ELF-1 (cell line): ENCODE results near the gene SPEN.

Experiments
- DNase-seq: peaks from one replicate; pipeline ENCODE4 v3.0.0-alpha.2; 2016; ENCODE audit warnings: low read depth, low spot score

Gene SPEN

DNA sequence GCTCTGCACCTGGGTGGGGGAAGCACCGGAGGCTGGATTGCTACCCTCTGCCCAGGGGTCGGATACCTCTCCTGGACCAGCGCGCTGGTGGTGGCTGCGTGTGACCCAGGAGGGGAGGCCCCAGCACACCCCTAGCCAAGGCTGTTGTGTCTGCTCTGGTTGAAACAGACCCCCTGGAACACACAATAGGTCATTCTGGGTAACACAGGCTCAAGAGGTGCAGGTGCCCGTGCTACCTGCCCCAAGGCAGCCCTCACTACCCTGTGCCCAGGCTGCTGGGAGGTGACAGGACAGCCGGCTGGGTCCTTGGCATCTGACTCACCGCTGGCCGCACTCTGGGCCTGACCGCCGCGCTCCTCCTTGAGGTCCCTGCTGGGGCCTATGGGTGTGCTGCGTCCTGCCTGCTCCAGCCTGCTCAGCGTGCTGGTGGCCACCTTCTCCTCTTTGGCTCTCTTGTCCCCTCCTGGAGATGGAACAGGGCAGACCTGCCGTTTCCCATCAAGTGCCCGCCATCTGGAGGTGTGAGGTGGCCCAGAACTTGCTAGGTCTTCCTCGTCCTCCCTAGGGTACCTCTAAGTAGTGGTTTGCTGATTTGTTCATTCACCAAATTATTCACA lies 98.4 kb downstream of the SPEN start:
- no peak for DNase-seq

DNA sequence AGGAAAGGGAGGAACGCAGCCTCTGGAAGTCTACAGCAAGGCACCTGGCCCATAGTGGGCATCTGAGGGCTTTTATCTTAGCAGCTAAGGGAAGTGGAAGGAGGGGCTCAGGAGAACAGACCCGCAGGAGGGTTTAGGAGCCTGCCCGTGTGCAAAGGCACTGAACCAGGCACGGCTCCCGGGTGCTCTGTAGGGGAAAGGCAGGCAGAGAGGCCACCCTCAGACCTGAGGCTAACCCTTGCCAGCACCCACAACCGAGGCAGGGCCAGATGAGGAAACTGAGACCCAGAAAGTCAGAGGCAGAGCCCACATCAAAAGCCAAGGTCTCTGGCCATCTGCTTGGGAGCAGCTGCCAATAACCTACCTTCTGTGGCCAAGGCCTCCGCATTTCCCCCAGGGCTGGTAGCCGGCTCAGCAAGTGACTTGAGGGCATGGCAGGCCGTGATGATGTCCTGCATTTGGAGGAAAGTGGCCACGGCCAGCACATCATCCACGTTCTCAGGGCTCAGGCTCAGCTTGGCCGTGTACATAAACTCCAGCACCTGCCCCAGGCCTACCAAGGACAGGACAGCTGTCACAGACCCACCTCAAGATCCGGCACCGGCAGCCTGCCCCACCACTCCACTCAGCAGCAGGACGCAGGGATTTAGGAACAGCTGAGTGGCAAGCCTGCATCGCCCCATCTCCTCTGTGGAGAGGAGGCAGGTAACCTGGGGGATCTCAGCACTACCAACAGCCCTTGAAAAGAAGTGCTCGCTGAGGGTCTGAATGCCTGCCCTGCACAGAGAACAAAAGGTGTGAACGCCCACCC lies 99.3 kb downstream of the SPEN start:
- no peak for DNase-seq

DNA sequence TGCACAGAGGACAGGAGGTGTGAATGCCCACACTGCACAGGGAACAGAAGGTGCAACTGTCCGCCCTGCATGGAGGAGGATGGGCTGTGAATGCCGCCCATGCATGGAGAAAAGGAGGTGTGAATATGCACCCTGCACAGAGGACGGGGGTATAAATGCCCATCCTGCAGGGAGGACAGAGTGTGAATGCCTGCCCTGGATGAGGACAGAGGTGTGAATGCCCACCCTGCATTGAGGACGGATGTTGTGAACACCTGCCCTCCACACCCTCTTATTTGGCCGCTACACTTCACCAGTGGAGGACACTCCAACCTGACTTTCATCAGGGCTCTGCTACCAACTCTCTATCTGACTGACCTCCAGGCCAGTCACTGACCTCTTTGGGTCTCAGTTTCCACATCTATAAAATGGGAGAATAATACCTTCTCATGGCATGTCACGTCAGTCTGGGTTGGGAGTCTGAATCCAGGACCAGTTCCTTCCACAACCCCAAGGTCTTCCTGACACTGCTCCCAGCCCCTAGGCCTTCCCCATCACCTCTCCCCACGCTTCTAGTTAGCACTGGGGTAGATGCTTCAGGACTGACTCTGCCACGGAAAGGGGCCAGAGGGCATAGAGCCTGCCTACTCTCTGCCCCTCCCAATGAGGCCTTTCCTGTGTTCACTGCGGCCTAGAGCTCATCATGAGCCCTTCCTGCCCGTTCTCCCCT lies 100.0 kb downstream of the SPEN start:
- DNase-seq: no peak

DNA sequence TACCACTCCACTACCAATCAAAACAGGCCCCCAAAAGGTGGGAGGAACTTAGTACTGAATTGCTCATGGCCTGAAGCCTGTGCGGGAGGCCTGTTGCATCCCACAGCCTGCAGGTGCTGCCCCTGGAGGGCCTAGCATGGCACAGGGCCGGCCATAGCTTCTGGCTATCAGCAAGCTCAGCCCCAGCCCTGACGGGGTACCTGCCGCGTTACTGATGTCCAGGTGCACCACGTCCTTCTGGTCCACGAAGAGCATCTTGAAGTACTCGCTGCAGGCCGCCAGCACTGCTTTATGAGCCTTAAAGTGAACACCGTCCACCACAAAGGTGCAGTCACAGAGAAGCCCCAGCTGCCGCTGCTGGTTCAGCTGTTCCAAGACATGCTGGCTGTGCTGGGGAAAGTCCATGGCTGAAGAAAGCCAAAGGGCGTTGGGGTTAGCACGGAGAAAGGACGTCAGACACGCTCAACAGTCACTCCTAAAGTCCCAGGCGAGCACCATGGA lies 100.6 kb downstream of the SPEN start:
- DNase-seq: no peak

DNA sequence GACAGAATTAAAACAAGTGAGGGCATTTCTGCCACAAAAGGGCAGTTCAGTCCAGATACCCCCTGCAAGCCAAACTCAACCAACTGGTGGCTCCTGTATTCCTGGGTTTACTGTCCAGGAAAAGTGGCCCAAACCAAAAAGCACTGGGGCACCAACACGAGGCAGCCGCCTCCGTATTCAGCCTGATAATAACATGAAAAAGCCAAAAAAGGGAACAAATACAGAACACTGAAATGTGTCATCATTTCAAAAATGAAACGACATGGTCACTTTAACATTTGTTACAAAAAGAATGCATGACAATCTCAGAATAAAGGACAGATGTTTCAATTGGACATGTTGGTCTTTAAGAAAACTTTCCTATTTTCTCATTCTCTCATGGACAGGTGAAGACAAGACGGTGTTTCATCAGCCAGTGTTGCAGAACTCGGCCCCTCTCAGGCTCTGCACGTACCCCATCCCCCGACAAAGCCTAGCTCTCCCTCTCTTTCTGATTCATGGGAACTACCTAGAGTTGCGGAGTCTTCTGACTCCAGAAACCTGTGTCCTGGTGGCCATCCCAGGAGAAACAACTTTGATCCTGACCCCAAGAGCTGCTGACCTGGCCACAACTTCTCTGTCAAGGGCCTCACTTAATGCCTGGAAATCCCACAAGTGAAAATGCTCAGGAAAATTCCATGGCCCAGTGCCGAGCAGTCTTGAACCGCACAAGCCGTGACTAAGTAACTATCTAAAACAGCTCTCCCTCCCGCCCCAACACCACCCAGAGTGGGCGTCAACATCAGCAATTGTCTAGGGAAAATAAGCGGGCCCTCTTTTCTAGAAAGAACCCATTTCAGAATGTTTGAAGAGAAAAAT lies 101.3 kb downstream of the SPEN start:
- DNase-seq: no peak

DNA sequence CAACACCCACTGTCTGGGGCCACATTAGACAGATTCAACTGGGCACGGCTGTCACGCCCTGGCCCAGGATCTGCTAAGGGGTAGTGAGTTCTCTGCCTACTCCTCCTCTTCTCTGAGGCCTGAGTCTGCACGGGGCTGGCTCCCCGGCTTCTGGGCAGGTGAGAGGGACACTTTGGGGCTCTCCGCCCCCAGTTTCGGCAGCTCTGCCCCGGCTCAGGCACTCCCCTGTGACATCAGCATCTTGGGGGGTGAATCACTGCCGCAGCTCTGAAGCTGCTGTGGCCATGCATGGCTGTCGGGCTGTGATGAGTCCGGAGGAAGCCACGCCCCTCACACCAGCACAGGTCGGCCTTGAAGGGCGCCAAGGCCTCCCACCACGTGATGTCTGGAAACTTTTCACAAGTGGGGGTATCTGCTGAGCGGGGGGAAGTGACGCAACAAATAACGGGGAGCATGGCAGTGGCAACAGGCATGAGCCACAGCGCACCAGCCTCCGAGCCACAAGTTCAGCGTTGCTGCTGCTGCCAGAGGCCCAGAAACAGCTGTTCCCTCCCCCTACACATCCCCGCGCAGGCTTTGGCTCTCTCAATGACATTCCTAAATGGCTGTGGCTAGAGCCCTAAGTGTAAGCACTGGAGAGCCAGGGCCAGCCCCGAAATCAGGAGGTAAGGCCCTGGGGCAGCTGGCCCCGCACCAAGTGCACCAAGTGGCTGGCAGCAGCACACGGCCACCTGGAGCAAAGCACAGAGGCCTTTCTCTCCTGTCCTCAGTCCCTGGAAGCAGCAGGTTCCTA lies 102.1 kb downstream of the SPEN start:
- peak; percentile 88 for DNase-seq

DNA sequence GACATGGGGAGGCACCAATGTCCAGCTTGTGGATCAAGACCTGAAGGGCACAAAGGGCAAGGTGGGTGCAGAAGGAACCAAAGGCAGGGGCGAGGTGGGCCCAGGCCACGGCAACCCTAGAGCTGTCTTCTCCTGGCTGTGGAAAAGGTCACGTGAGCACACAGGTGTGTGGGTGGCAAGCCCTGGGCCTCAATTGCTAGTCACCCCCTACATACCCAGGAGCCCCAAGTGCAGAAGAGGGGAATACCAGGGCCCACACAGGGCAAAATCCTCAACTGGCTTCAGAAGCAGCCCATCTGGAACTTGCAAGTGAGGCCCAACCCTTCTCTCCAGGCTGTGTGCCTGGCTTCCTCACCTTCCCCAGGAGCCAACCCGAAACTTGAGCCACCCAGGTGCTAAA lies 102.8 kb downstream of the SPEN start:
- DNase-seq: no peak

DNA sequence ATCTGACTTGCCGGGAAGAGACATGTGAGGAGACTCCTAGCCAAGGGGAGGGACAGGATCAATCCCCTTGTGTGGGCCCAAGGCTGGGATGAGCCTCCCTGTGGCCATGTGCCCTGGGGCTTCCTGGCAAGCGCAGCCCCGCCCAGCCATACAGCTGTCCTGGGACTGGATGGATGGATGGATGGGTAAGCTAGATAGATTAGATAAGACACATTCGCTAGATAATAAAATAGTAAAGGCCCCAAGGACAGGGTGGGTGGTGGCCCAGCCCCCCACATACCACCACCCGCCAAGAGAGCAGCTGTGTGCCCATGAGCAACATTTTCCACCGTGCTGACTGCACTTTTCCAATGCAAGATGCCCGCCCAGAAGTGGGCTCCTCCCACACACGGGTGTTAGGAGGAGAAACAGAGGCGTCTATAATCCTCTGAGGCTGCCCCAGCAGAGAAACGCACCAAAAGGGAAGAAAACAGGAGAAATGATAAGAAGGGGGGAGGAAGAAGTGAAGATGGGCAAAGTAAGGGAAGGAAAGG lies 103.3 kb downstream of the SPEN start:
- peak; percentile 75 for DNase-seq

DNA sequence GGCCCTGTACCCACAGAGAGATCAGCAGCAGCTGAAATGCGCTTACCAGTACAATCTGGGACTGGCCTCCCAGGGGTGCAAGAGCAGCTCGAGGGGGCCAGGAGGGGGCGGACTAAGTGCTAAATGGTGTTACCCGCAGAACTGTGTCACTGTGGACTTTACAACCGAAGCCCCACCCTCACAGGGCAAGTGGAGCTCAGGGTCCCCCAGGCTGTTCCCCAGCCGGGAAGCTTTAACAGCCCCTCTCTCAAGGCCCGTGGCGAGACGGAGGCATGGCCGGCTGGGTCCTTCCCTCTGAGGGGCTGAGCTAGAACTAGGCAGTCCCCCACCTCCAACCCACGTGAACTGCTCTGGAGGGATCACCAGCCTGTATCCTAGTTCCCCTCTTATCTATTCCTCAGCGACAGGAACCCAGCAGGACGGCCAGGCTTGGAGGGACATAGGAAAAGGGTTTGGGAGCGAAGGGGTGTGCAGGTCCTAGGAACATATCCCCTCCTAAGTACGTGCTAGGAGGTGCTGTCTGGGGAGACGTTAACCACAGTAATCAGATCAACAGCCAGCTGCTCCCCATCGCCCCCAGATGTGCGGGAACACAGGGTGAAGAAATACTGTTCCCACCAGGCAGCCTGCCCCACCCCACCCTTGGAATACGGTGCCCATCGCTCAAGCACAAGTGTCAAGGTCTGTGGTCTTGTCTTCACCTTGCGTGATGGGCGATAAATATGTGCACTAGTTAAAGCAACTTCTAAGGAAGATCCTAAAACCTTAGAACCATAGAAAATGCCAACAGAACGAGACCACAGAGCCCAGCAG lies 104.0 kb downstream of the SPEN start:
- no peak for DNase-seq

DNA sequence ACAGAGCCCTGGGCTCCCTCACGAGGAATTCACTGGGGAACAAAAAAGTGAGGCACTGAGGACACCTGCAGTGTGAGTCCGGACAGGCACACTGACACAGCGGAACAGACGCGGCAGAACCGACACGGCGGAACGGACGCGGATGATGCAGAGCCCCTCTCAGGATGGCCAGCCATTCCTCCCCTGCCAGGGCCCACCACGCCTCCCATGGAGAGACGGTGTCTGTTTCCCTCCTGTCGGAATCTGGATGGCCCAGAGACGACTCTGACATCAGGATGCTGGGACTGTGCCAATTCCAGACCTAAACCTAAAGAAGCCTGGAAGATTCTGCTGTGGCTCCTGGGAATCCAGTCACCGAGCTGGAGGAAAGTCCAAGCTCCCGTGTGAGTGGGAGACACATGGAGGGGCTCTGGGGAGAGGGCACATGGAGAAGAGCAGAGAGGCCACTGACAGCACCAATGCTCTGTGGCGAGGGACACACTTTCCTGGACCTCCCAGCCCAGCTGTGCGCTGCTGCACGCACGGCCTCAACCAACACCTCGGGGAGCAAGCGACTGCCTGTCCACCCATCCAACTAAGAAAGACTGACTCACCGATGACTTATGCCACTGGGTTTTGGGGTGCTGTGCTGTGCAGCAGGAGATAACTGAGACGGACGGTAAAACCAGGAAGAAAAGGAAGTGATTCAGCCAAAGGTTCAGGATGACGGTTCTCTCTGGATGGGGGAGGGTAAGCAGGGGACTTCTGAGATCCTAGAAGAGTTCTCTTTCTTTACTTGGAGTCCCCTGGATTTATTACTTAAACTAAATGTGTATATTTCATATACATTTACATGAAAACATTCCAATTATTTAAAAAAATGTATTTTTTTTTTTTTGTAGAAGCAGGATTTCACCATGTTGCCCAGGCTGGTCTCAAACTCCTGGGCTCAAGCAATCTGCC lies 105.1 kb downstream of the SPEN start:
- DNase-seq: peak; percentile 46

DNA sequence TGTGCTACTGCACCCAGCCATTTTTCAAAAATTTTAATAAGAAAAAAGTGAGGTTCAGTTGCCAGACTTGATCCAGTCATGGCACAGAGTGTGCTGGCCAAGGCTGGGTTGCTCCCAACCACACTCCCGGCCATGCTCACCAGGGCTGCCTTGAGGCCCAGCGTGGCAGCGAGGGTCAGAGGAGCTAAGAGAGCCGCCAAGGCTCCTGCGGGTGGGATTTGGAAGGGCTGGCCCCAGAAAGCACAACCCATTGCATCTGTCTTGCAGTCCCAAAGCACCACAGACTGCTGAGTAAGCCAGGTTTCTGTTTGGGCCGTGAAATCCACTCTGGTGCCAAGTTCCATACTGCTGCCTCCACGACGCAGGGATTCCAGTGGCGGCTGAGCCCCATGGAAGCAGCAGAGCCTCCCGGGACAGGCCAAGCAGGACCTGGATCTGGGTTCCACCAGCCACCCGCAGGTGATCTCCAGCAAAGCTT lies 105.8 kb downstream of the SPEN start:
- DNase-seq: no peak

DNA sequence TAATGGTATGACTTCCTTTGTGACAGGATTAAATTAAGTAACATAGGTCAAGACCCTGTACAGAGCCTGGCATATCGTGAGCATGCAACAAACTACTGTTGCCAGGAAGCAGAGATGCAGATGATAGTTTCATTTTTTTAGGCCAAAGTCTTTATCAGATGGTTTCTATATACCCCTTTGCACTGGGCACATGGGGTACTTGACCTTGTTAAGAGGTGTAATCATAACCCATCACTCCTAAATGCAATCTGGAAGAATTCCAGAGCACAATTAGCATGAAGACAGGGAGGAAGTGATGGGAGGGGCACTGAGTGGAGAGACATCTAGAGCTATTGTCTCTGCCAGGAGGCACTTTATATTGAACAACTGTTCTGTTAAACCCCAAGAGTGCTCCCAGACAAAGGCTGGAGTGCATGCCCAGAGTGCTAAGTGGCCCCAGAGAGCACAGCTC lies 106.3 kb downstream of the SPEN start:
- DNase-seq: no peak

DNA sequence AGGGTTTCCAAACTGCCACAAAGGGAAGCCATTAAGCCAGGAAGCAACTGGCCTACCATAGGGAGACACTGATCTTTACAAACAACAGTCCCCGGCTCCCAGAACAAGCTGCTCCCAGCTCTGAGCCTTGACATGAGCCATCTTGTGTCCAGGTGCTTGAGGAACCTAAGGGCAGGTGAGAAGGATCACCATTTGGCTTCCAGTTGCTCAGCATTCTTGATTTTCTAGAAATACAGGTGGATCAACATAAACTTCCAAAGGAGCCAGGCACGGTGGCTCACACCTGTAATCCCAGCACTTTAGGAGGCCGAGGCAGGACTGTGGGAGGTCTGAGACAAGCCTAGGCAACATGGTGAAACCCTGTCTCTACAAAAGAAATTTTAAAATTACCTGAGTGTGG lies 106.8 kb downstream of the SPEN start:
- no peak for DNase-seq

DNA sequence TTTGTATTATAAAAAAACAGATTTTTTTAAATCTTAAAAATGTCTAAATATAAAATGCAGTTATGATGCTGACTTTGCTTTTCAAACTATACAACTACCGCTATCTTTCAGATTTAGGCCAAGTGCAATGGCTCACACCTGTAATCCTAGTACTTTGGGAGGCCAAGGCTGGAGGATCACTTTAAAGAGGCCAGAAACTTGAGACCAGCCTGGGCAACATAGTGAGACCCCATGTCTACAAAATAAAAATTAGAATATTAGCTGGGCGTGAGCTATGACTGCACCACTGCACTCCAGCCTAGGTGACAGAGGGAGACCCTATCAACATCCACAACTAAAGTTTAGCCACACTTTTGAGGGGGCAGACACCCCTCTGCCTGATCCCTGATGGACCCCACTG lies 108.0 kb downstream of the SPEN start:
- no peak for DNase-seq

DNA sequence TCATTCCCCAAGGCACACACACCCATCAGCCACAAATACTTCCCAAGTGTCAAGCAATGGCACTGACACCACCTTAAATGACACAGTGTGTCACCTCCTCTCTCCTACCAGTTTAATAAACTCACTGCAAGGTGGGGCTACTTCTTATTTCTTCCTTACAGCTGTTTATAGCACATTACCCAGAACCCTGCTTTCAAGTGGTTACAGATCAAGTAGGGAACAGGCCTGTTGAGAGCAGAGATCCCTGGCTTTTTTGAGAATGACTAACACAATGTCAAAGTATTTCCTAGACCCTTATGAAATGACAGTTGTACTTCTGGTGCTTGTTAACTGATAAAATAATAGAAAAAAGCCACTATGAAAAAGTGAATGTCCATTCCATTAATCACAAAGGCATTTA lies 108.6 kb downstream of the SPEN start:
- no peak for DNase-seq

DNA sequence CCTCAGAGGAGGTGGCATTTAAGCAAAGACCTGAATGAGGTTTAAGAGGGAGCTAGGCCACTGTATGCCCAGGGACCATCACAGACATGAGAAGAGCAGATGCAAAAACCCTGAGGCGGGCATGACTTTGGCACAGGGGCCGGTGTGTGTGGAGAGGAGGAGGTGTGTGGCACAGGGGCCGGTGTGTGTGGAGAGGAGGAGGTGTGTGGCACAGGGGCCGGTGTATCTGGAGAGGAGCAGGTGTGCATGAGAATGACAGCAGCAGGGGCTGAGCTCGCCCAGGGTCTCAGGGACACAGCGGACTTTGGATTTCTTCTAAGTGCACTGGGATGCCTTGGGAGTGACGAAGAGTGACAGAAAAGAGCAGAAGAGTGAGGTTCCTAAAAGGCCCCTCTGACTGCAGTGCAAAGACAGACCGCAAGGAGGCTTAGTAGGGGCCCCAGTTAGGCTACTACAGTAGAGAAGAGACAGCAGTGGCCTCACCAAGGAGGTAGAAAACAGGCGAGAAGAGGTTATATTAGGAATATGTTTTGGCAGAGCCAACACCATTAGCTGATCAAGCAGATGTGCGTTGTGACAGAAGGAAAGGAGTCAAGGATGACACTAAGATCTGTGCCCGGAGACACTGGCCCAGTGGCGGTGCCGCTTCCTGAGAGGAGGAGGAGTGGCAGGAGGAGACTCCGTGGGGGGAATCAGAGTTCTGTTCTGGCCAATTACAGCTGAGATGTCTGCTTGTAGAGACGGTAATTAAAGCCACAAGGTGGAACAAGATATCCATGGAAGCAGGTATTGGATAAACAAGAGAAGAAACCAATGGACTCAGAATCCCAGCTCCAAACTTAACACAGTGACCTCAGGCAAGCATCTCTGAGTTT lies 110.0 kb downstream of the SPEN start:
- peak; percentile 80 for DNase-seq

DNA sequence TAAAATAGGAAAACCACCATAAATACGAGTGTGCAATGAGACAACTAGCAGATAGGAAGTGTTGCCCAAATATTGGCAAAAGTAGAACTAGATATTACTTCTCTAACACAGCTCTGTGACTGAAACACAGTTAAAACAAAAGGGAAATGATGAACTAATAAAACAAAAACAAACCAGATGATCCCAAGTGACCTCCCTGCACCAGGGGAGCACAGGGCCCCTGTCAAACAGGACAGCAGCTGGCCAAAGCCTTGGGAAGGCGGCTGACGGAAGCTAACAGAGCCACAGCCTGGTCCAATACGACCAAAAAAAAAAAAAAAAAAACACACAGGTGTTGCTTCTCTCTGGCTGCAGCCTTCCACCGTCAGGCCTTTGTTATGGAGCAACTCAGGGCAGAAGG lies 110.6 kb downstream of the SPEN start:
- no peak for DNase-seq
